ENCODE measurements around the gene MAST4.

MAST4 gene

DNA sequence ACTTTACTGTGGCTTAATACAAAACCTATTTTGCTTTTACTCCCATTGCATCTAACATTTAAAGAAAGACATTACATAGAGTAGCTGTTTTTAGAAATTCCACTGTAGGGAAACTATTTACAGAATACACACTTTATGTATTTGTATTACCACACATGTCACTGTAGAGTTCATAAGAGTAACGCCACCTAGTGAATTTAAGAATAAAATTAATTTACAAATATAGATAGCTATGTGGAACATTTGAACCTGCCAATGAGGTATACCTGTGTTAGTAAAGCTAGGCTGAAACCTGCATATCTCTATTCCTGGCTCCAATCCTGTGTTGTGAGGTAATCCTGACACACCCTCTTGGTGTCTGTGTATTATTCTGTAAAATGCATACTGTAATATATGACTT is 234.4 kb downstream of the MAST4 start:
- DNase-seq (ENCODE audit: low read depth in 3 of 3, low spot score in 1 of 3) = no peak

DNA sequence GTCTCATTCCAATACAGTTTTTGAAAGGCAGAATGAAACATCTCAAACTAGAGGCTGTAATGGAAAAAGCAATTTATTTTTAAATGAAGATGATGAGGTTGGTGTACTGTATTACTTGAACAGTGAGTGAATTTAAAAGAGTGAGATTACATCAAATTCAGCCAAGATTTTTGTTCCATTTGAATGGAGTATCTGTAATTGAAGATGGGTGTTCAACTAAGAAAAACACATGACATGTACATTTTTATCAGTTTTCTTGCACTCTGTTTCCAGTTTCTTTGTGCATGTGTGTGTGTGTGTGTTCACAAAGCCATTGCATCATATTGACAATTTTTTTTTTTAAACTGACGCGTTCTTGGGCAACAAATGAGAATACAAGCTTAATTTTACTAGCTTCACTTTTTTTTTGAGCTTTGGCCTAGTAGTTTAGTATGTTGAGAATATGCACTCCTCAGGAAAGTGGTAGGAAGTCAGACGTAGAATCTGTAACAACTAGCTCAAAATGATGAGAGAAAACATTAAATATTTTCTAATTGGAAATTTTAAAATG is 243.5 kb downstream of the MAST4 start:
- no peak for DNase-seq (ENCODE audit: low read depth in 3 of 3, low spot score in 1 of 3)

DNA sequence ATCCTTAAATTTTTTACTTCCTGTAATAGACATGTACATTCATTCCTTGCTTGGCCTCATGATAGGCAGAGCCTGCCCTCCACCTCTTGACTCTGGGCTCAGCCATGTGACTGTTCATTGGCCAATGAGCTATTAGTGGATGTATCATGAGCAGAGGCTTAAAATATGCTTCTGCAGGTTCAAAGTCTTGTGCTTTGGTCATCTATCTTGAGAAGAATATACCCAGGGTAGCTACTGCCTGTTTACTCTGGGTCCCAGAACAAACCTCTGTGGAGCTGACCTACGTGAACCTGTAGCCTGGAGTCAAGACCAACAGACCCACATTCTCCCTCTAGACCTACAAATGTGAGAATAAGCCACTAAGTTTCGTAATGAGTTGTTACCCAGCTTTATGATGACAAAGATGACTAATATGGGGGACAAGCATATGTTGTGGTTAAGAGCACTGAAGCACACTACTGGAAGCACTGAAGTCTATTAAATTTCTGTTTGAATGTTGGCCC is 244.4 kb downstream of the MAST4 start:
- DNase-seq (ENCODE audit: low read depth in 3 of 3, low spot score in 1 of 3) = no peak

DNA sequence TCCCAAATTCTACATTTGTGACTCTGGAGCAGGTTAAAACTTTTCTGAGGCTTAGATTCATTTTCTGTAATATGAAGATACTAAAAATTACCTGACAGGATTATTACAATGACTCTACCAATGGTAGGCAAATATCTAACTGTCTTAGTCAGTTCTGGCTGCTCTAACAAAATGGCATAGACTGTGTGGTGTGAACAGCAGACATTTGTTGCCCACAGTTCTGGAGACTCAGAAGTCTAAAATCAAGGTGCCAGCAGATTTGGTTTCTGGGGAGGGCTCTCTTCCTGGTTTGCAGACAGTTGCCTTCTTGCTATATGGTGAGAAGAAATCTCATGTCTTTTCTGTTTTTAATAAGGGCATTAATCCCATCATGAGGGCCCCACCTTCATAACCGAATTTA is 245.1 kb downstream of the MAST4 start:
- DNase-seq (ENCODE audit: low read depth in 3 of 3, low spot score in 1 of 3) = no peak

DNA sequence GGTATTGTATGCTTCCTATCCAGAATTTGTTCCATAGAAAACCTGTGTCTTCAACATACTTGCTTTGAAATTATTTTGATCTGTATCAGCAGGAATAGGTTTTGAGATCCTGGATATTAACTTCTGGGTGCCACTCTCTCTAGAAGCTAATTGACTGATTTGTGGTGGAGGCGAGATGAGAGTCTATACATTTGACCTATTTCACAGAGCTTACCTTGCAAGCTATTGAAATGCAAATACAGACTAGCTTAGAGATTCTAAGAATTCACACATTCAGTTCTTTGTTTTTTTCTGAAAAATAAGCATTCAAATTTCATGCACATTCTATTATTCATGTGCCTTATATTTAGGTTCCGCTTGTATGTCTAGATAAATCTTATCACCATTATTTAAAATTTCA is 246.3 kb downstream of the MAST4 start:
- DNase-seq (ENCODE audit: low read depth in 3 of 3, low spot score in 1 of 3) = no peak

DNA sequence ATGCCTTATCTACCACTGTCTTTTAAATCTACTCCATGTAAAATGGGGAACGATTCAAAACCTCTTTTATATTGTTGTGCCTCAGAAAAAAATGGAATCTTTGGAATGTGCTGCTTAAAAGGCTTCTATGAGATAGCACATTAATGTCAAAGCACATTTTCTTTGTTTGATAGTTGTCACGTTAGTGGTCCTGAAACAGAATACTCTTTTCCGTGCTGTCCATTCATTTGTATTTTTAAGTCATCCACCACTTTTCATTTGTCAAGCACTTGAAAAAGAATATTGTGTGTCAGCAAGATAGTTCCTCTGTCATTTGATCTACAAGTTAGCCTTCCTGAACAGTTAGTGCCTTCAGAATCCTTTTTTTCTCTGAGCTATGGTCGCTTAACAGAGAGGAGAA is 246.9 kb downstream of the MAST4 start:
- no peak for DNase-seq (ENCODE audit: low read depth in 3 of 3, low spot score in 1 of 3)

DNA sequence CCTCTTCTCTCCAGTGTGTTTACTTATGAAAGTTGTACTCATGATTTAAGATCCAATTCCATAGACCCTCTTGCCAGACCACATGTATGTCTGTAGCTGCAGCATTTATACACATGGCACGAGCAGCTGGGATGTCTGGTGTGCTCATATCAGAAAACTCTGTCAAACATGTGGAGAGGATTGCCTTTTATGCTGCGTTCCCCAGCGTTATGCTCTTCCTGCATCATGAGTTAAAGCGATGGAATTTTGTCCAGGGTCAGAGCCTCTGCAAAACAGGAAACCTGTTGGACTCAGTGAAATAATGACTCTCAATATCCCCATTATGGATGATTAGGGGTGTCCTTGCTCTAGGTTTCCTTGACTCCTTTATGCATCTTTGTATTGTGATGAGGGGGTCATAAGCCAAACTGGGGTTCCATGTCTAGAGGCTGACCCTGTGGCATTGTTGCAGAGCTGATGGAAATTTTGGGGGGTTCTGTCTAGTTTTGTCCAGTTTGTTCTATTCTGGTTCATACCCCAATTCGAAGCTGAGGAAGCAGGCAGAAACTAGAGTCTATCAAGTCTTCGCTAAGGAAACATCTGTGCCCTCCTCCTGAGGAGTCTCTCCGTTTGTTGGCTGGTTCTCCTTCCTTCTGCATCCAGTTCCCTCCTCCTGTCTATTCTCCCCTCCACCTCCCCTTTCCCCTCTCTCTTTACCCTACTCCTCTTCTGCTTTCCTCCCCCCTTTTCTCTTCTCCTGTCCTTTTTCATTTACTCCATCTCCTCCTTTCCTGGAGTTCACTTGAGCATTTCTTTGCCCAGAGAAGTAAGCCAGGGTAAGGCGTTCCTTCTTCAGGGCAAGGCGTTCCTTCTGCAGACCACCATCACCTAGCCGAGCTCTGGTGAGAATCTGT is 252.8 kb downstream of the MAST4 start:
- DNase-seq (ENCODE audit: low read depth in 3 of 3, low spot score in 1 of 3) = no peak

DNA sequence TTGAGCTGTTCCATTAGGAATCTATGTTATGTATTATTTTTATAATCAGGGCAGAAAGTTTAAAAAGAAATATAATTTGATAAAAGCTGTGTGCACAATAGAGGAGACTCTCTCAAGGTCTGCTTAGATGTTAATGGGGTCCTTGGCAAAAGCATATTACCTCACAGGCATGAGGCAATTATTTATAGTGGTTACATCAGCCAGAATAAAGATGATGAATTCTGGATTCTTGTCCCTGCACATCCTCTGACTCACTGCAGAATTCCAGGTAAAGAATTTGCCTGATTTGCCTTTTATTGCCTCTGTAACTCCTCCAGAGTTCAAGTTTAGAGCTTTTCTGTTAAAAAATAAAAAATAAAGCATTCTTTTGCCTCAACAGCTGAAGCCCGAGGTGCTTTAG is 253.6 kb downstream of the MAST4 start:
- no peak for DNase-seq (ENCODE audit: low read depth in 3 of 3, low spot score in 1 of 3)

DNA sequence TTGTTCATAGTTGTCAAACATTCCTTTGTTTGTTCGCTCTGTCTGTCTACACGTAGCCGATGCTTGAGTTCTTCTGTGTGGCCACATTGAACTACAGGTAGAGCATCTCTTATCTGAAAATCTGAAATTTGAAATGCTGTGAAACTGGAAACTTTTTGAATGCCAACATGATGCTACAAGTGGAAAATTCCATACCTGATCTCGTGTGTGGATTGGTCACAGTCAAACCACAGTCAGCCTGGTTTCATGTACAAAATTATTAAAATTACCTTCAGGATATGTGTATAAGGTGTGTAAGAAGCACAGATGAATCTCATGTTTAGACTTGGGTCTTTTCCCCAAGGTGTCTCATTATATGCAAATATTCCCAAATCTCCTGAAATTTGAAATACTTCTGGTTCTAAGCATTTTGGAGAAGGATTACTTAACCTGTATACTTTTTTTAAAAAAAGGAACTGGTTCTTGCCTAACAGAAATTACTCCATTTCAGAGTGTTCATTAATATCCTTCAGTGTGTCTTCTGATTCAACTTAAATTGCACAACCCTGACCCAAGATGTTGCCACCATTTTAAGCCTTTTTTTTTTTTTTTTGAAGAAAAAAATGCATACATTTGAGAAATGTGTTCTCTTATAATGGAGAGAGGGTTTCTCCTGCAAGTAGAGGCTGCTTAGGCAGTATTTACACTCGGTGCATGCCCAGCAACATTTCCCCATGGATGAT is 254.3 kb downstream of the MAST4 start:
- DNase-seq (ENCODE audit: low read depth in 3 of 3, low spot score in 1 of 3) = no peak

DNA sequence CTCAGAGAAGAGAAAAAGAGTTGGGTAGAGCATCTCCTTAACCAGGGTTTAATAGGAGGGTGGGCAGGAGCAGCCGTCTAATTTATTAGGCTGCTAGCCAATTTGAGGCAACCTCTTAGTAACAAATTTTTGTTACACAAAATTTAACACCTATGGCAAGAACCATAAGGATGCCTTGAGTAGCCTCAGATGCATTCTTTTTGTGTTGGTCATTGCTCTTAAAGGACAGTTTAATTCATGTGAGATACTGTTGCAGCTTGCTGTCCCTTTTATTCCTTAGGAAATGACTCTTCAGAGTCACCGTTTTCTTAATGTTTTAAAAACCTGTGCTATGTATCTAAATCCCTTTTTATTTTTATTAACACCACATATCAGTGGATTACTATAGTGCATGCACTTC is 255.1 kb downstream of the MAST4 start:
- no peak for DNase-seq (ENCODE audit: low read depth in 3 of 3, low spot score in 1 of 3)

DNA sequence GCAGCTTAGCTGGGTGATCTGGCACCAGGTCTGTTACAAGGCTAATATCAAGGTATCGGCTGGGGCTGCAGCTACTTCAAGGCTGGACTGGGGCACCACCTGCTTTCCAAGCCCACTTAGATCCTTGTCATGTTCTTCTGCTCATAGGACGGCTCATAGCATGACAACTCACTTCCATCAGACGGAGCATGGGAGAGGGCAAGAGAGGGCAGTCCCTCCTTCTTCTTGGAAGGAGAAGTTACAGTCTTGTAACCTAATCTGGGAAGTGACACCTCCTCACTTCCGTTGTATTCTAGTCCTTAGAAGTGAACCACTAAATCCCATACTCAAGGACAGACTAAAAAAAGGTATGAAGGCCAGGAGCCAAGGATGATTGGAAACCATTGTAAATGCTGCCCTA is 258.2 kb downstream of the MAST4 start:
- no peak for DNase-seq (ENCODE audit: low read depth in 3 of 3, low spot score in 1 of 3)

DNA sequence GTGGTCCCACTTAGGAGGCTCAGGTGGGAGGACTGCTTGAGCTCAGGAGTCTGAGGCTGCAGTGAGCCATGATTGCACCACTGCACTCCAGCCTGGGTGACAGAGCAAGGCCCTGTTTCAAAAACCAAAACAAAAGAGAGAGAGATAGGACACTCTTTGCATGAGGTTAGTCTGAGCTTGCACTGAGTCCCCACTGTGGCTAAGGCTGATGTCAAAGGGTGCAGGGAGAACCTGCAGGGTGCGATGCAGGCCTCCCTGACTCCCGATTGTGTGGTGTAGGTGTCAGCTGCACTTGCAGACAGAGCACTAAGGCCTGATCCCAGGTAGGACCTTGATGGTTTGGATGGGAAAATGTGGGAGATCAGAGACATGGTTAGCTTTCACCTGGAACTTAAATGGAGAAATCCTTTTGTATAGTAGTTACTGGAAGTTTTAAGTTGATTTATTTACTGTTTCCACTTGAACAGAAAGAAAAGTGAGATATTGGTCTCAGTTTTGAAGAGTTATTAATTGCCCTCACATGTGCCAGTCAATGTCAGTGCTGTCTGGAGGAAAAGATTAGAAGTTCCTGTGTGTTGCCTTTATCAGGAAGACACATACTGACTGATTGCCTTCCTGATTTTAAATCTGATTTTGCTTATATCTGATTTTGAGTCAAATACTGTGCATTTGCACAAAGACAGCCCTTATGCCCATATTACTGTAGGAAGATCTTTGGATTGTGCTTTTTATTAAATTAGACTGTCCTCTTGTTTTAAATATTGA is 260.0 kb downstream of the MAST4 start:
- DNase-seq (ENCODE audit: low read depth in 3 of 3, low spot score in 1 of 3) = no peak

DNA sequence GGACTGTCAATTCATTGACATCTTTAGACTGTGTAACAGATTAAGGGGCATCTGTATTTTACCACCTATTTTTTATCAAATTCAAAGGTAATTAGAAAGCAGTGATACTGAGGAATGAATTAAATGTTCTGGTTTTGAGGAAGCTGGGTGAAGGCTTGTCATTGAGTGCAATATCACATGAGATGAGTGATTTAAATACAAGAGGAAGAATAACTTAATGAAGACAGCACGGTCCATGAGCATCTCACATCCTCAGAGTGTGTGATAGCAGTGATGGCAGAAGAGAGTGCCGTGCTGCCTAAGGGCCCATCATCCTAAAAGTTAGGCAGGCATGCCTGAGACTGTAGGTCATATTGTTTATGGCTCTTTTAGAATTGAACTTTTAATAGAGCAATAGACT is 263.3 kb downstream of the MAST4 start:
- no peak for DNase-seq (ENCODE audit: low read depth in 3 of 3, low spot score in 1 of 3)

DNA sequence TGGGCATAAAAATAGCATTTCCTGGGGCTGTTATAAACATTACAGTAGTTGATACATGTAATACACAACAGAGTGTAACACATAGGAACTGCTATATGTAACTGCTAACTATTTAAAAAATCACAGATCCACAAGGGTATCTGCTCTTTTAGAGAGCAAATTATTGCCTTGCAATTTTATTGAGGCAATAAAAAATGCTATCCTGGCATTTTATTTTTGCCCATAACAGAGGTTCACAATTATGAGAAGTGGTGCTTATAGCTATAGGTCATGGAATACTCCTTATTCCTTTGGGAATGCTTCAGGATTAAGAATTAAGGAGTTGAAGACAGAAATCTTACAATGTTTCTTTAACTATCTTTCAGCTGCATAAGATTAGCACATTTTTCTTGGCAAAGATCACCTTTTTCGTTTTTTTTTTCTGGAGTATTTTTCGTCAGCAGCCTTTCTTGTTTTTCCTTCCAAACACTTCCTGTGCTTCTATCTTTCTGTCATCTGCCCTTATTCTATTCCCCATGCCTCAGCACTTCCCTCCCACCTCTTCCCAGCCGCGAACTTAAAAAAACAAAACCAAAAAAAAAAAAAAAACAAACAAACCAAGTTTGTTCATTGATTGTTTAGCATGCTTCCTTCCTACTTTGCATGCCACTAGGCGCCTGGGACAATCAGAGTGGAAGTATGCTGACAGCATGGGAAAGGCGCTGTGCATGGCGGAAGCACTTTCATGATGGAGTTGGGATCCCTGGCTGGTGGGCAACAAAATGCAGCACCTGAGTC is 264.2 kb downstream of the MAST4 start:
- DNase-seq (ENCODE audit: low read depth in 3 of 3, low spot score in 1 of 3) = no peak

DNA sequence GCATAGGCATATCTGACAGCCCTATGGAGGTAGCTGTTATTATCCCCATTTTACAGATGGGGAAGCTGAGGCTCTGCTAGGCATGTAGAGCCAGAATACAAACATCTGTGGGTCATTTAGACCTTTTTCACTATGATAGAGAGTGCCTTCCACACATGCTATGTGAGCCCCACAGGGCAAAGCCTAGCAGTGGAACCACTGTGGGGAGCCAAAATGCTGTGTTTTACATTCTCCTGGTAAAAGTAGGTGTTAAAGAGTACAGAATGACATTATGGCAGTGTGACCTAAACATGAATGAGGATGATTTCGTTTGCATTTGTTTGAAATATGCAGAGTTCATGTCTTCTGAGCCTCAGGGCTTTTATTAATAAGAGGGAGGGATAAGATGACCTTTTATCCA is 265.2 kb downstream of the MAST4 start:
- no peak for DNase-seq (ENCODE audit: low read depth in 3 of 3, low spot score in 1 of 3)

DNA sequence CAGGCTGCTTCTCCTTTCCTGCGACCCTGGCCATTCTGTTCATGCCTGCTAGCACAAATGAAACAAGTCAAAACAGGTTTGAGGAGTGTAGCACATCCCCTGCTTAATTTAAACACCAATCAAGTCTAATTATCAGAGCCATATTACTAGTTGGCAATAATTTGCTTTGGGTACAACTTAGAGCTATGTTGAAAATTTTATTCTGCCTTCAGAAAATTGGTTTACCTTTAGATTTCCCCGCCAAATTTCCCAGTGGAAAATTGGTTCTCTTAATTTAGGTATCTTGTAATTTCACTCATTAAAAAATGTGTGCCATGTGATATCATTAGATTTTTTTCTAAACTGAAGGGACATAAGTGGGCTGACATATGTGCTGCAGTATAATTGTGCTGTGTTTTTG is 265.8 kb downstream of the MAST4 start:
- no peak for DNase-seq (ENCODE audit: low read depth in 3 of 3, low spot score in 1 of 3)

DNA sequence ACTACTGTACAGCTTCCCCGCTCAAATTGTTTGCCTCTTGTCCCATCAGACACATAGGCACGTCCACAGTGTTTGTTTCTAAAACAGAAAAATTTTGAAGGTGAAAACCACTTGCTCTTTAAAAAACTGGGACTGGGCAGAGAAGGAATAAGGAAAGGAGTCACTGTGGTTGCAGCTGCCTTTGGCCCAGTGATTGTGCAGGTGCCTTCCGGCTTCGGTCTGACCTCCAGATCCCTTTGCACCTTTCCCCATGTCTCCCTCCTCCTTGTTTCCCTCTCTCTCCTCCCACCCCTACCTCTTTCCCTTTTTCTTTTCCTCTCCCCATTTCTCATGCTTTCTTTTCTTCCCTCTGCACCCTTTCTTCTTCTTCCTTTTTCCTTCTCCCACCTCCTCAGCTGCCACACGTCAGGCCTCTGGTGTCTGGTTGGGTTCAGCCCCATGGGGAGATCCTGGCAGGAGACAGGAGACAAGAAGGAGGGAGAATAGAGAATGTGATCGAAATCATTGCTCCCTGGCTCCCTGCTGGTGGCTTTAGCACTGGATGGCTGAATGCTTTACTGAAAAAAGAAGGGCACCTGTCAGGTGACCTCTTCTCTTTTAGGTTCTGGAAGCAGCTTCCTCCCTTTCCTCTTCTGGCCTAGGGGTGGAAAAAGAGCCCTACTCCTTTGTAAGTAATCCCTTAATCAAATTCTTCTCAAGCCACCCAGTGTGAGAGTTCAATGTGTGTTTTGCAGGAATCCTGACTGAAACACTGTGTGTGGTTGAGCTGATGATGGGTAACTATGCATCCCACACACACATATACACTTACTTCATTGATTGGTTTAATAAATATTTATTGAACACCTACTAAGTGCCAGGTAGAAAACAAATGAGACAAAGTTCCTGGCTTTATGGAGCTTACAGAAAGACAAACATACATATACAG is 267.3 kb downstream of the MAST4 start:
- no peak for DNase-seq (ENCODE audit: low read depth in 3 of 3, low spot score in 1 of 3)

DNA sequence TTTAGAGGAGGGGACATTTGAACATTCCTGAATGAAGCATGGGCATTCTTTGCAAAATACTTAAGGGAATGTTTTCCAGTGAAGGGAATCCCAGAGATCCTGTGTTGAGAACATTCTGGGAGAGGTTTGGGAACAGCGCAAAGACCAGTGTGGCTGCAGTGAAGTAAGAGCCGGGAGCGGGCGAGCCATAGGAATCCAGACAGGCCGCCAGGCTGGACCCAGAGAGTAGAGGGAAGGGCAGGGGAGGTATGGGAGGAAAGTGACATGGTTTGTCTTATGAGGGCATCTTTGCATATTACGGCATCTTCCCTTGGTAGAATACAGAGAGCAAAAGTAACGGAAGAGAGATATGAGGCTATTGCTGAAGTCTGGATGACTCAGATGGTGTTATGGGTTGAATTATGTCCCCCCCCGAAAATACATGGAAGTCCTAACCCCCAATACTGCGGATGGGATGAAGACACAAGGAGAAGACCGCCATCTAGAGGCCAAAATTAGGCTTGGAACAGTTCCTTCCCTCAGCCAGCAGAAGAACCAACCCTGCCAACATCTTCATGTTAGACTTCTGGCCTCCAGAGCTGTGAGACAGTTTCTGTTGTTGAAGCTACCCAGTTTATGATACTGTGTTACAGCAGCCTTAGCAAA is 268.2 kb downstream of the MAST4 start:
- no peak for DNase-seq (ENCODE audit: low read depth in 3 of 3, low spot score in 1 of 3)
